MM.1S (cell line): ENCODE data around the gene PDZRN4.

Experiments
- DNase-seq: peaks from one replicate; pipeline ENCODE4 v3.0.0-alpha.2; 2015
- H2AFZ ChIP-seq: fragments of 300-600 bp; sonication (generic); 2 replicates; pipeline ENCODE4 v1.6.0; 2016; ENCODE audit warnings: antibody characterized with exemption, low read length
- H3F3A ChIP-seq: fragments of 300-600 bp; sonication (generic); 2 replicates; pipeline ENCODE4 v1.6.1; 2016; ENCODE audit warnings: mild to moderate bottlenecking, antibody characterized with exemption, low read length, moderate library complexity, mixed read lengths; ENCODE audit not compliant: insufficient read depth
- H3K27ac ChIP-seq: fragments of 300-600 bp; sonication (generic); 2 replicates; pipeline ENCODE4 v1.5.1; 2016; ENCODE audit warnings: mild to moderate bottlenecking, low read length
- H3K27me3 ChIP-seq: fragments of 300-600 bp; sonication (generic); replicated peaks from 2 replicates; pipeline ENCODE4 v1.6.0; 2016; ENCODE audit warnings: low read length; ENCODE audit not compliant: insufficient read depth
- H3K36me3 ChIP-seq: fragments of 300-600 bp; sonication (generic); replicated peaks from 2 replicates; pipeline ENCODE4 v1.6.1; 2016; ENCODE audit warnings: mild to moderate bottlenecking, low read length, mixed read lengths; ENCODE audit not compliant: insufficient read depth
- H3K4me1 ChIP-seq: fragments of 300-600 bp; sonication (generic); 2 replicates; pipeline ENCODE4 v1.6.1; 2016; ENCODE audit warnings: low read length, mixed read lengths
- H3K4me2 ChIP-seq: fragments of 300-600 bp; sonication (generic); 2 replicates; pipeline ENCODE4 v1.6.0; 2016; ENCODE audit warnings: low read depth, low read length
- H3K4me3 ChIP-seq: fragments of 300-600 bp; sonication (generic); 2 replicates; pipeline ENCODE4 v1.5.1; 2016; ENCODE audit warnings: low read length, mixed read lengths
- H3K79me2 ChIP-seq: fragments of 300-600 bp; sonication (generic); 2 replicates; pipeline ENCODE4 v1.6.1; 2016; ENCODE audit warnings: mixed run types, low read length, mixed read lengths
- H3K9ac ChIP-seq: fragments of 300-600 bp; sonication (generic); 2 replicates; pipeline ENCODE4 v1.6.1; 2016; ENCODE audit warnings: low read length, mixed read lengths
- H3K9me2 ChIP-seq: fragments of 300-600 bp; sonication (generic); replicated peaks from 2 replicates; pipeline ENCODE4 v1.6.1; 2016; ENCODE audit warnings: mild to moderate bottlenecking, low read length, mixed read lengths; ENCODE audit not compliant: insufficient read depth
- H3K9me3 ChIP-seq: fragments of 300-600 bp; sonication (generic); replicated peaks from 2 replicates; pipeline ENCODE4 v1.6.1; 2016; ENCODE audit warnings: mild to moderate bottlenecking, low read length, mixed read lengths; ENCODE audit not compliant: insufficient read depth
- H4K20me1 ChIP-seq: fragments of 300-600 bp; sonication (generic); 2 replicates; pipeline ENCODE4 v1.6.1; 2016; ENCODE audit warnings: mild to moderate bottlenecking, low read length, moderate library complexity, mixed read lengths; ENCODE audit not compliant: insufficient read depth
- CTCF ChIP-seq: fragments of 300-600 bp; sonication (generic); IDR thresholded peaks from 2 replicates; pipeline ENCODE4 v1.5.1; 2016; ENCODE audit warnings: antibody characterized with exemption, low read length, mixed read lengths
- EZH2 ChIP-seq: fragments of 300-600 bp; sonication (generic); optimal IDR thresholded peaks from 2 replicates; pipeline ENCODE3; 2017; ENCODE audit warnings: low read depth, mild to moderate bottlenecking, antibody characterized with exemption, low read length, mixed read lengths

The PDZRN4 gene

GRCh38 chr12:41619705-41620104 lies 431.6 kb downstream of the PDZRN4 start:
- no peak for TF ChIP-seq CTCF

GRCh38 chr12:41621291-41621690 lies 433.2 kb downstream of the PDZRN4 start:
- no peak overlapping the region for H3K27ac ChIP-seq
- no peaks in the 10 kb centered on the region for H3F3A ChIP-seq
- TF ChIP-seq EZH2, result no peak
- no peaks in the 10 kb centered on the region for H3K79me2 ChIP-seq
- H3K36me3 ChIP-seq, result no peaks in the 10 kb centered on the region
- no peaks in the 10 kb centered on the region for H4K20me1 ChIP-seq
- no peak overlapping the region for H2AFZ ChIP-seq
- no peak overlapping the region for H3K4me2 ChIP-seq
- no peak overlapping the region for H3K4me3 ChIP-seq
- no peaks in the 10 kb centered on the region for H3K4me1 ChIP-seq
- no peaks in the 10 kb centered on the region for H3K27me3 ChIP-seq
- DNase-seq, result no peak
- H3K9ac ChIP-seq, result no peak overlapping the region
- no peaks in the 10 kb centered on the region for H3K9me2 ChIP-seq
- no peaks in the 10 kb centered on the region for H3K9me3 ChIP-seq

More at GRCh38 chr12:41619705-41620104, 431.6 kb downstream of the PDZRN4 start:
- Histone ChIP-seq H3F3A (no peaks in the 10 kb centered on the region), H3K9me2 (no peaks in the 10 kb centered on the region), H3K9me3 (no peaks in the 10 kb centered on the region), H3K79me2 (no peaks in the 10 kb centered on the region), H3K27me3 (no peaks in the 10 kb centered on the region), H3K4me2 (no peak overlapping the region), H3K4me3 (no peak overlapping the region), H4K20me1 (no peaks in the 10 kb centered on the region), H3K27ac (no peak overlapping the region), H2AFZ (no peak overlapping the region), H3K4me1 (no peaks in the 10 kb centered on the region), H3K36me3 (no peaks in the 10 kb centered on the region), H3K9ac (no peak overlapping the region)
- DNase-seq, result no peak
